Measurements from ENCODE around the gene PIM3.
A peak's percentile ranks its signal among the peaks of the same experiment; 100 is the strongest.

The PIM3 gene

DNA sequence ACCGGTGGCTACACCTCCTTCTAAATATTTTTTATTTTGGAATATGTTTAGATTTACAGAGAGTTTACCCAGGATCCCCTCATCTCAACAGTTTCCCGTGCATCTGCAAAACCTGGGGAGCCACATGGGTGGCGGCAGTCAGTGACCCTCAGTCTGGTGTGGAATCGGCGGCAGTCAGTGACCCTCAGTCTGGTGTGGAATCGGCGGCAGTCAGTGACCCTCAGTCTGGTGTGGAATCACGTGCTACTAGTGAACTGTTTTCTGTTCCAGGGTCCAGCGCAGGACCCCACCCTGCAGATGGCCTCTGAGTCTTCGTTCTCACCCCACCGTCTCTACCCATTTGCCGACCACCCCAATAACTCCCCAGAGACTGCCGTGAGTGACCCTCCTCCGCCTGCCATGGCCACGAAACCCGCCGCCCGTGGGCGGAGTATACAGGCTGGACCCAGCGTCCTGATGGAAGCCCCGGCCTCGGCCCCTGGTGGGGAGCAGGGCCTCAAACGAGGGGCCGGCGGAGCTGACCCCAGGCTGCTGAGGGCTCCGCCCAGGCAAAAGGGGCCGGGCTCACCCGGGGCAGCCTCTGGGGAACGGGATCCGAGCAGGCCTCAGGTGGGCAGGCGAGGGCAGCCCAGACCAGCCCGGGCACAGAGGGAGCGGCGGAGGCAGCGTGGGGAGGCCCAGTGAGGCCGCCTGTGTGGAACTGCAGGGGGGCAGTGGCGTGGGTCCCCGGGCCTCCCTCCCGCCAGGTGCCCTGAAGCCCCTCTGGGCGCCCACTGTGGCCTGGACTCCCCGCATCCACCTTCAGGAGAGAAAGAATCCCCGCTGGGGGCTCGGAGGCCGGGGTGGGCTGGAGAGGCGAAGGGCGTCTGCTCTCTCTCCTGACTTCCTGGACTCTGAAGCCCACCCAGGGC, 49.4 kb downstream of the PIM3 start:
- Mint-ChIP-seq H3K27ac (ENCODE audit: low read depth) (no peak overlapping the region), H3K4me3 (peak overlapping the region; percentile 13)
- no peak for ATAC-seq (replicated peaks; ENCODE audit: extremely low read depth, poor library complexity, severe bottlenecking)

DNA sequence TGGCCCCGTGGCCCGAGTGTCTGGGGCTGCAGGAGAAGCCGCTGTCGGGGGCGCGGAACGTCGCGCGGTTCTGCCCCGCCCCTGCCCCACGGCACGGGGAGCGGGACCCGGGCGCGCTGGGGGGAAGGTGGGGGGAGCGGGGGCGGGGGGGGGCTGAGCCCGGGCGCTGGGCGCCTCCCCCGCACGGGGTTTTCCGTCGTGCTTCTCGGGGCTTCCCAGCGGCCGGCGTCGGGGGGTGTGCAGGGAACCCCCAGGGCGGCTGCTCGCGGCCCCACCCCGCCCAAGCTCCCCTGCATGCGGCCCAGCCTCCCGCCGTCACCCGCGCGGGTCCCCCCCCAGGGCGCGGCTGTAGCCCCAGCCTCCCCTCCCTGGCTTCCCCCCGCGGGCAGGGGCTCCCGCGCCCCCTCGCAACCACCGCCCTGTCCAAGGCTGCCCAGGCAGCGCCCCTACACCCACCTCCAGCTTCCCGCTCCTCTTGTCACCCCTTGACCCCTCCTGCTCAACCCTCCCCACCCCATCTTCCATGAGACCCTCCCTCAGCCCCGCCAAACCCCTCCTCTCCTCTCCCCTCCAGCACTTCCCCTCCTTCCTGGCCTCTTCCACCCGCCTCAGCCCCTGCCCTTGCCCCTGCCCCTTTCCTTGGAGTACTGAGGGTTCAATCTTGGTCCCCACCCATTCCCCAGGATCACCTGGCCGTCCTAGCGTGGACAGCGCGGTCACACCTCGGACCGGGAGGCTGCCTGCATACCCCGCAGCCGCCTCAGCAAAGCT, 50.3 kb downstream of the PIM3 start:
- peak in 1 of 2 donors; percentile 58 for DNase-seq (ENCODE audit: low spot score in 2 of 2)
- H3K36me3 Mint-ChIP-seq (ENCODE audit: insufficient read depth) = no peaks in the 10 kb centered on the region

More for the DNA sequence above, 49.4 kb downstream of the PIM3 start:
- peaks cover 13% of the 10 kb centered on the region for H3K27me3 Mint-ChIP-seq
- no peaks in the 10 kb centered on the region for H3K9me3 Mint-ChIP-seq
- H3K36me3 Mint-ChIP-seq (ENCODE audit: insufficient read depth) = no peaks in the 10 kb centered on the region
- H3K4me1 Mint-ChIP-seq = peaks cover 11% of the 10 kb centered on the region
- no peak for DNase-seq (ENCODE audit: low spot score in 2 of 2)

DNA sequence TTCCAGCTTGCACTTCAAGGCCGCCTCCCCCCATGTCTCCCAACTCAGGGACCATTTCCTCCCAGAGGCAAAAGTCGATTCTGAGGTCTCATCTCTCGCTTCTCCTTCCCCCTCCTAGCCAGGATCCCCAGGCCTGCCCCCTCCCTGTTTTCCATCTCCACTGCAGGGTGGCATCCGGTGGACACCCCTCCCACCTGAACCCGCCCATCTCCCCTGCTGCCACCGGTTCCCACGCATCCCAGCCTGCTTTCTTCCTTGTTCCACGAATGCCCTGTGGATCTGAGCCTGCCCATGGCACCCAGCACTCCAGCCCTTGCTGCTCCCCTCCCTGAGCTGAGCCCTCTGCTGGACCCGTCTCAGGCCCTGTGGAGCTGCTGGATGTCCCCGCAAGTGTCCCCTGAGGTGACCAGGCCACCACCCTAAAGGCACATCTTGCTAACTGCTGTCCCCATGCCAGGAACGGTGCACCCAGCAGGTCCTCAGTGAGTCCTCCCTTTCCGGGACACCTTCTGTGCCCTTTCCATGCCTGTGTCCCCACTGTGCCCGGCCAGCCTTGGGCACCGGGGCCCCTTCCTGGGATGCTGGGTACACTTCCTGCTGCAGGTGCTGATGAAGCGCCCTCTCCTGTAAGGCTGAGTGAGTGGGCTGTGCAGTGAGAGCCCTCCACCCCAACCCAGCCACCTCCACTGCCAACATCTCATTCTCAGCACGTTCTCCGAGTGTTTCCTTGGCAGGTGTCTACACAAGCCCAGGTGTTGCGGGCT, 51.1 kb downstream of the PIM3 start:
- DNase-seq (ENCODE audit: low spot score in 2 of 2) (no peak), ATAC-seq (replicated peaks; ENCODE audit: extremely low read depth, poor library complexity, severe bottlenecking) (no peak)
- H3K4me3 Mint-ChIP-seq = peak overlapping the region; percentile 64
- peaks cover 11% of the 10 kb centered on the region for H3K4me1 Mint-ChIP-seq
- peak overlapping the region; percentile 90 for H3K27ac Mint-ChIP-seq (ENCODE audit: low read depth)
- peaks cover 13% of the 10 kb centered on the region for H3K27me3 Mint-ChIP-seq
- no peaks in the 10 kb centered on the region for H3K9me3 Mint-ChIP-seq
- H3K36me3 Mint-ChIP-seq (ENCODE audit: insufficient read depth) = no peaks in the 10 kb centered on the region

More for the DNA sequence above, 50.3 kb downstream of the PIM3 start:
- Mint-ChIP-seq H3K4me3 (peak overlapping the region; percentile 64), H3K27ac (ENCODE audit: low read depth) (peak overlapping the region; percentile 90), H3K4me1 (peaks cover 11% of the 10 kb centered on the region), H3K9me3 (no peaks in the 10 kb centered on the region), H3K27me3 (peaks cover 13% of the 10 kb centered on the region)
- ATAC-seq (replicated peaks; ENCODE audit: extremely low read depth, poor library complexity, severe bottlenecking) = peak; percentile 92

DNA sequence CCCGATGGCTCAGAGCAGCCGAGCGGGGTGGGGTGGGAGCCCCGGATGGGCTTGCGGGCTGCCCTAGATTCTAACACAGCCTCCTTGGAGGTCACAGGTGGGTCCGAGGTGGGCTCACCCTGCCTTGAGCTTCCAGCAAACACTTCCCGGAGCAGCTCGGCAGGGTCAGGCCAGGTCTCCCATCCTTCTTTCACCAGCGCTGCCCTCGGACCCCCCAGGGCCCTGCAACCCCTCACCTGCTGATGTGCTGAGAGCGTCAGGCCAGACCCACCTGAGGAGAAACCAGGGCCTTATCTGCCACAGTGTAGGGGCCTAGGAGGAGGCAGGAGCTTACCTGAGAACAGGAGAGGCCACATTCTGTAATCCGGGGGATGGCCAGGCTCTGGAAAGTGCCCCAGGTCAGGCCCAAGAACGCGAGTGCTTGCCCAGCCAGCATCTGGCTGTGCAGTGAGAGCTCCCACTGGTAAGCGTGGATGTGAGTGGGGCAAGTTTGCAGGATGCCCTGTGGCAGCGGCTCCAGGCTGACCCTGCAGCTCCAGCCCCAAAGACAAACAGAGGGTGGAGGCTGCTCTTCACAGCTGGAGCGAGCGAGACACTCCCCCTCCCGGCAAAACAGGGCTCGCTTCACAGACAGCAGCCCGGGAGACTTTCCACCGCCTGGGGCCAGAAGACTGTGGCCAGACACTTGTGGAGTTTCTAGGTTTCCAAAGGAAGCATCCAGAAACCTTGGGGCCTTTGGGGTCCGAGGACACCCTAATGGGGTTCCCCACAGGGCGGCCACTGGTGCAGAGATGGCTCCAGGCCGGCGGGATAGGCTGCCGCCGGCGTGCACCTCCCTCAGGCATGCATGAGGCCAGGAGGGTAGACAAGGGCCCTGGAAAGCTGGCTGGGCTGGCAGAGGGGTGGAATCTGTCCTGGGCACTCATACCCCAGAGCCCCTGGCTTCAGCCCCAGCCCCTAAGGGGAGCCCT, 51.9 kb downstream of the PIM3 start, which contains the start of gene IL17REL:
TSS of gene IL17REL (minus strand) at position 555 of the 971 bp plus-strand sequence. CDS start at position 436, 119 bp downstream.
- Mint-ChIP-seq H3K36me3 (ENCODE audit: insufficient read depth) (no peaks in the 10 kb centered on the region), H3K9me3 (no peaks in the 10 kb centered on the region), H3K4me3 (peak within 1 kb of the TSS; percentile 64), H3K27me3 (peaks cover 13% of the 10 kb centered on the region), H3K27ac (ENCODE audit: low read depth) (peak within 1 kb of the TSS; percentile 90), H3K4me1 (peaks cover 16% of the 10 kb centered on the region)
- ATAC-seq (replicated peaks; ENCODE audit: extremely low read depth, poor library complexity, severe bottlenecking) (no peak), DNase-seq (ENCODE audit: low spot score in 2 of 2) (no peak)

Data from central memory CD8-positive, alpha-beta T cell (primary cell).